ENCODE data around the gene SMYD3.

- TF ChIP-seq POLR2AphosphoS5 (IDR thresholded peaks at IDR 0.05; ENCODE audit: low read depth, low read length) (no peak), CTCF (CRISPR knock-in tag; IDR thresholded peaks at IDR 0.05) (no peak), SETDB1 (CRISPR knock-in tag; IDR thresholded peaks at IDR 0.05; ENCODE audit: borderline replicate concordance) (no peak), ELF1 (CRISPR knock-in tag; IDR thresholded peaks at IDR 0.05) (no peak)
Measured at GRCh38 chr1:245760301-245760700, 746.8 kb downstream of the SMYD3 start.
